ENCODE data around the gene UTP14C.
"Not testable (repeated sequence)": the region's sequence is repeated elsewhere in the genome, so short reads cannot be mapped to it uniquely, and the experiment has no call there.

The UTP14C gene

DNA sequence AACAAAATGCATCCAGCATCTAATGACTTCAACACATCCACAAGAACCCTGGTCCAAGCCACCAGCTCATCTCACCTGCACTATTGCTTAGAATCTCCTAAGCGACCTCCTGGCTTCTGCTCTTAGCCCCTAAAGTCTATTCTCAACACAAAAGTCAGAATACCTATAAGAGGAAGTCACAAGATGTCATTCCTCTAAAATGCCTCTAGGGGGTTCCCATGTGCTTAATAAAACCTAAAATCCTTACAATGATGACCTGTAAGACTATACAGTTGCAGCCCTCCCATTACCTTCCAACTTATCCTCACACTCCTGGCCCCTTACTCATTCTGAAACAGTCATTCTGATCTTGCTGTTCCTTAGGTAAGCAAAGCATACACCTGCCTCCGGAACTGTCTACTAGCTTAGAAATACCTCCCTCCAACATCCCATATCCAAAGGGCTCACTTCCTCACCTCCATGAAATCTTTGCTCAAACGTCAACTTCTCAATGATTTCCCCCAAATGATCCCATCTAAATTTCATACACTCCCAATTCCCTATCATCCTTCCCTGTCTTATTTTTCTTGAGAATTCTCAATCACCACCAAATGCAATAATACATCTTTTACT is 23.3 kb upstream of the UTP14C start:
- in situ Hi-C loops (cut with HindIII; ENCODE audit: low sequenced_read_pairs): no loop called here

DNA sequence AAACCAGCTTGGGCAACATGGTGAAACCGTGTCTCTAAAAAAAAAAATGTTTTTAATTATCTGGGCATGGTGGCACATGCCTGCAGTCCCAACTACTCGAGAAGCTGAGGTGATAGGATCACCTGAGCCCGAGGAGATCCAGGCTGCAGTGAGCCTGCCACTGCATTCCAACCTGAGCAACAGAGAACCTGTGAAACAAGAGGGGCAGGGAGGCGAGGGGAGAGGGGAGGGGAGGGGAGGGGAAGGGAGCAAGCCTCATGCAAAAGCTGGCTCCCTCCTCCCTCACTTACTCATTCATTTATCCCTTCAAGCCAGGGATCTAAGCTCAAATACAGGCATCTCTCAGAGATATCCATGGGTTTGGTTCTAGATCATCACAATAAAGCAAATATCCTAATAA is 22.1 kb upstream of the UTP14C start:
- in situ Hi-C loops (cut with HindIII; ENCODE audit: low sequenced_read_pairs): no loop called here

- in situ Hi-C loops (cut with HindIII; ENCODE audit: low sequenced_read_pairs): no loop called here
Measured at GRCh38 chr13:52003541-52003940, 20.9 kb upstream of the UTP14C start.

GRCh38 chr13:52004511-52005170 is 19.9 kb upstream of the UTP14C start:
- in situ Hi-C loops (cut with HindIII; ENCODE audit: low sequenced_read_pairs): no loop called here

DNA sequence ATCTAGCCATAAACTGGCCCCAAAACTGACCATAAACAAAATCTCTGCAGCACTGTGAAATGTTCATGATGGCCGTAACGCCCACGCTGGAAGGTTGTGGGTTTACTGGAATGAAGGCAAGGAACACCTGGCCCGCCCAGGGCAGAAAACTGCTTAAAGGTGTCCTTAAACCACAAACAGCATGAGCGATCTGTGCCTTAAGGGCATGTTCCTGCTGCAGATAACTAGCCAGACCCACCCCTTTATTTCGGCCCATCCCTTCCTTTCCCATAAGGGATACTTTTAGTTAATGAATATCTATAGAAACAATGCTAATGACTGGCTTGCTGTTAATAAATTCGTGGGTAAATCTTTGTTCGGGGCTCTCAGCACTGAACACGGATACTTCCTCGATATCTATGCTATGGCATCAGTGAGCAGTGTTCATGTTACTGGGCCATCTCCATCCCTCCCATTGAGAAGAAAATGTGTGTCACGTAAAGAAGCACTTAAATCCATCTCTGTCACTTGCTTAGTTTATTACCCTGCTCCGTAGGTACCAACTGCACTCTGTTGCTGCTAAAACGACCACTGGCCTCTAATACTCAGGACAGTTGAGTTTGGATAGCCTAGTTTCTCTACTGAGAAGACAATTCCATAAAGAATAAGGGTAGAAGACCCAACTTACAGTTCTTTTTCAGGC is 18.5 kb upstream of the UTP14C start:
- in situ Hi-C loops (cut with HindIII; ENCODE audit: low sequenced_read_pairs): no loop called here

- in situ Hi-C loops (cut with HindIII; ENCODE audit: low sequenced_read_pairs): no loop called here
Measured at GRCh38 chr13:52006523-52007245, 17.8 kb upstream of the UTP14C start.

- in situ Hi-C loops (cut with HindIII; ENCODE audit: low sequenced_read_pairs): no loop called here
Measured at GRCh38 chr13:52009946-52010345, 14.5 kb upstream of the UTP14C start.

GRCh38 chr13:52010890-52011631 is 13.4 kb upstream of the UTP14C start, which contains the start of gene ATP7B:
Gene ATP7B (minus strand): TSS chr13:52011450. CDS start chr13:52011337, 113 bp downstream.
- in situ Hi-C loops (cut with HindIII; ENCODE audit: low sequenced_read_pairs): no loop called here

DNA sequence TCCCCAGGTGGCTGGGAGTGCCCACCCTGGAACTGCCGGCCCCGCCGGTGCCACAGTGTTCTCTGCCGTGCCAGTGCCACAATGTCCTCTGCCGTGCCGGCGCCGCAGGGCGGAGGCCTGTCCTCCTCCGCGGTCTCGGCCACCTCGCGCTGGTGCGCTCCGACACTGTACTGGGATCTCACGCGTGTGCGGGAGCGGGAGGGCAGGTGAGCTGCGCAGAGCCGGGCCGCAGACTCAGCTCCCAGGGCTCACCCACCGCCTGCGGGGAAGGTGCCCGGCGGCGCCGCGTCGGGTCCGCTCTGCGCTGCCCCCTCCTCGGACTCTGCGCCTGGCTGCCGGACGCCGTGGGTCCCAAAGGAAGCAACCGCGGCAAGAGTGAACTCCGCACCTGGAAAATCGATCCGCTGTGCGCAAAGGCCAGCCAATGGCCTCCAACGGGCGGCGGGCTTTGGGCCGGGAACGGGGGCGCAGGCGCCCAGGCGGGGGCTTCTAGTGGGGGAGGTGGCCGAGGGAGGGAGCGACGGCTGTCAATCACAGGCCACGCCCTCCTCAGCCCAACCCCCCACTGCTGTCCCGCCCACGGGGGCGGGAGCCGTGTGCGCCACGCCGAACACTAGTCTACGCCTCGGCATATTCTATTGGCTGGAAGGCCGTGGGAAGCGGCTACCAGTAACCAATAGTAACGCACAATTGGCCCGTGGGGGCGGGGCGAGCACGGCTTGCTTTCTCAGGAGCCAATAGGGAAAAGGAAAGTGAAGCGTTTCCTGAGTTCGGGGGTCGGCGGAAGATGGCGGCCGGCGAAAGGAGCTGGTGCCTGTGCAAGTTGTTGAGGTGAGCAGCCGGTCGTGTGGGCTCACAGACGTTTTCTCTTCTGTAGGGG is 12.6 kb upstream of the UTP14C start, which contains the start of gene ALG11:
Gene ALG11 (plus strand): TSS at position 767 of the 880 bp plus-strand sequence. CDS start 21 bp downstream, at position 788.
- in situ Hi-C loops (cut with HindIII; ENCODE audit: low sequenced_read_pairs): no loop called here

DNA sequence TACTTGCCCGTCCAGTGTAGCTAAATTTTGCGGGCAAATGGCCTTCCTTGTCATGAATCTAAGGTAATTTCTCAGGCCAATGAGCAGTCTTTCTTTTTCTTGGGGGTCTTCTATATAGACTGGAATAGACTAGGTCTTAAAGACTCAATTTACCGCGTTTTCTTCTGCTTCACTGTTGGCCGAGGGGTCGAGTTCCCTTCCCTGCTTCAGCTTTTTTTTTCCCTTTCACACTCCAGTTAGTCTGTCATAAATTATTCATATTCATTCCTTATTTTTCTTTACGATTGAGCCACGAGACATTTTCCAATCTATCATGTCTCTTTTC is 12.0 kb upstream of the UTP14C start:
- in situ Hi-C loops (cut with HindIII; ENCODE audit: low sequenced_read_pairs): no loop called here

GRCh38 chr13:52016296-52016695 is 8.2 kb upstream of the UTP14C start:
- in situ Hi-C loops (cut with HindIII; ENCODE audit: low sequenced_read_pairs): no loop called here

GRCh38 chr13:52020191-52020590 is 4.3 kb upstream of the UTP14C start:
- in situ Hi-C loops (cut with HindIII; ENCODE audit: low sequenced_read_pairs): no loop called here

DNA sequence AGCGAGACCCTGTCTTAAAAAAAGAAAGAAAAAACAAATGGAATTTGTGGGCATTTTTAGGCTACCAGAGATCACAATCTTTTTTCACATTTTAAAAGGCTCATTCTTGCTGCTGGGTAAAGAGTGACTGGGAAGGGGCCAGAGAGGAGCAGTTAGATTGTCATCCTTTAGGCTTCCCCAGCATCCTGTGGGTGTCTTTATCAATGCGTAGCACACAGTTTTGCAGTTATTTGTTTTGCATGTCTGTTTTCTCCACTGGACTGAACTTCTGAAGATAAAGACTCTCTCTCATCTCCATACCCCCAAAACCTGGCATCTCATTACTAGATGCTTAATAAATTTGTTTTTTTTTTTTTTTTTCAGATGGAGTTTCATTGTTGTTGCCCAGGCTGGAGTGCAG is 2.1 kb upstream of the UTP14C start:
- in situ Hi-C loops (cut with HindIII; ENCODE audit: low sequenced_read_pairs): no loop called here

GRCh38 chr13:52025475-52026245 is 1.2 kb downstream of the UTP14C start:
- in situ Hi-C loops (cut with HindIII; ENCODE audit: low sequenced_read_pairs): no loop called here

DNA sequence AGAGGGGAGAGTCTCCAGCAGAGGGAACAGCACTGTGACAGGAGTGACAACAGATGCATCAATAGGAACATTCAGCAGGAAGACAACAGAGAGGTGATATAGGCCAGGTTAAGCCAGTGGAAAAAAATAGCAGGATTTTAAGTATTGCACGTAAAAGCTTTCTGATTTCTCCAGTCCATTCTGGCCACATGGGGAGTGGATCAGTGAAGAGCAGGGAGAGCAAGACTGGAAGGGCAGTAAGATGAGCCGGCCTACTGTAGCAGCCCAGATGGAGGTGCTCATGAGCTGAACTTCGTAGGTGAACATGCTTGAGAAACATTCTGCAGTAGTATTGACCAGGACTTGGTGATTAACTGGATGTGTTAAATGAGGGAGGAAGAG is 1.7 kb downstream of the UTP14C start:
- in situ Hi-C loops (cut with HindIII; ENCODE audit: low sequenced_read_pairs): no loop called here

DNA sequence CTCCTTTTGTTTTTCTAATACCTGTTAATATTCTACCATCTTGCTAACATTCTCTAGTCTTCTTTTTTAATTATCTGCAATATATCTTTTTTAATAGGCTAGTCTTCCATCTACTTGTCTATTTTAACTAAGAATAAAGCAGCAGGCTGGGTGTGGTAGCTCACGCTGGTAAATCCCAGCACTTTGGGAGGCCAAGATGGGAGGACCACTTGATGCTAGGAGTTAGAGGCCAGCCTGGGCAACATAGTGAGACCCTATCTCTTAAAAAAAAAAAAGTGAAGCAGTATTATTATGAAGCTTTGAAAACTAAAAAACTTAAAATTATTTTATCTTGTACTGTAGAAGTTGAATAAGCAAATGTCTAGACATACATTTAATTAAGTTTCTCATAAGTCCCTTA is 3.3 kb downstream of the UTP14C start:
- in situ Hi-C loops (cut with HindIII; ENCODE audit: low sequenced_read_pairs): no loop called here

GRCh38 chr13:52029569-52029968 is 5.1 kb downstream of the UTP14C start:
- in situ Hi-C loops (cut with HindIII; ENCODE audit: low sequenced_read_pairs): no loop called here

DNA sequence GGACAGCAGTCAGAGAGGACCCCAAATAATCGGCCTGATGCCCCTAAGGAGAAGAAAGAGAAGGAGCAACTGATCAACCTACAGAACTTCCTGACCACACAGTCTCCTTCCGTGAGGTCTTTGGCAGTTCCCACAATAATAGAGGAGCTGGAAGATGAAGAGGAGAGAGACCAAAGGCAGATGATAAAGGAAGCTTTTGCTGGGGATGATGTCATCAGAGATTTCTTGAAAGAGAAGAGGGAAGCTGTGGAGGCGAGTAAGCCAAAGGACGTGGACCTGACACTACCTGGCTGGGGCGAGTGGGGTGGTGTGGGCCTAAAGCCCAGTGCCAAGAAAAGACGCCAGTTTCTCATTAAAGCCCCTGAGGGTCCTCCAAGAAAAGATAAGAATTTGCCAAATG is 5.9 kb downstream of the UTP14C start:
- in situ Hi-C loops (cut with HindIII; ENCODE audit: low sequenced_read_pairs): not testable (repeated sequence)

DNA sequence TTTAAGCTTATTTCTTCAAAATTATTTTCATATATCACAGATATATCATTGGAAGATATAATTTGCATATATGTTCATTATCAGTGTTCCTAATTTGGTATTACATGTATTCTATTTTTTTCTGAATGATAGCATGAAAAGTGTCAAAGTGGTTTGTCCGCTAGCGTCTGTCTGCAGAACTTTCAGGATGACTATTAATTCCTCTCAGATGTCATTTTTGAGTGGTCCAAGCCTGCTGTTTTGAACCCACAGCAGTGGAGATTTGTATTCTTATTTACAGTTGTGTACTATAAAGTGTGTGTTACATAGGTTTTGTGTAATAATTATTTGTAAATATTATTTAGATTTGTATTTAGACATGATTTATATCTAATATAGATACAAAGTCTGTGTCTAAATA is 8.5 kb downstream of the UTP14C start:
- in situ Hi-C loops (cut with HindIII; ENCODE audit: low sequenced_read_pairs): no loop called here
